ENCODE results near the gene PDK4.

- TF ChIP-seq POLR2A (IDR thresholded peaks at IDR 0.05) (no peak), CTCF (IDR thresholded peaks at IDR 0.05) (no peak)
Observed at GRCh38 chr7:95622859-95623258, 26.5 kb upstream of the PDK4 start.

Measured in stomach (tissue), 4 donors.